Karpas-422 (cell line): Measurements from ENCODE around the gene SRSF7. TPM values are rescaled to one million over a fixed set of nuclear protein-coding genes. Genes with fewer than 3 reads are reported as not detected.
"Not testable (repeated sequence)": the region's sequence is repeated elsewhere in the genome, so short reads cannot be mapped to it uniquely, and the experiment has no call there.

ENCODE experiments used
- DNase-seq: peaks from one replicate; pipeline ENCODE4 v3.0.0-alpha.2; 2015
- H2AFZ ChIP-seq: fragments of 200-600 bp; sonication (generic); 2 replicates; pipeline ENCODE4 v1.6.1; 2014; ENCODE audit warnings: antibody characterized with exemption, low read length, mixed read lengths
- H3K27ac ChIP-seq: fragments of 200-600 bp; sonication (generic); 2 replicates; pipeline ENCODE4 v1.5.1; 2014; ENCODE audit warnings: mild to moderate bottlenecking, low read length, moderate library complexity
- H3K27me3 ChIP-seq: fragments of 200-600 bp; sonication (generic); 2 replicates; pipeline ENCODE4 v1.6.1; 2014; ENCODE audit warnings: low read length, mixed read lengths
- H3K36me3 ChIP-seq: fragments of 200-600 bp; sonication (generic); 2 replicates; pipeline ENCODE4 v1.6.1; 2014; ENCODE audit warnings: low read length, mixed read lengths; ENCODE audit not compliant: insufficient read depth
- H3K4me1 ChIP-seq: fragments of 200-600 bp; sonication (generic); 2 replicates; pipeline ENCODE4 v1.6.1; 2014; ENCODE audit warnings: mild to moderate bottlenecking, low read length, mixed read lengths
- H3K4me2 ChIP-seq: fragments of 200-600 bp; sonication (generic); 2 replicates; pipeline ENCODE4 v1.6.1; 2014; ENCODE audit warnings: low read length, low read depth, mild to moderate bottlenecking; ENCODE audit not compliant: poor library complexity, severe bottlenecking
- H3K4me3 ChIP-seq: fragments of 200-600 bp; sonication (generic); 2 replicates; pipeline ENCODE4 v1.5.1; 2014; ENCODE audit warnings: mild to moderate bottlenecking, antibody characterized with exemption, low read length, mixed read lengths
- H3K79me2 ChIP-seq: fragments of 200-600 bp; sonication (generic); 2 replicates; pipeline ENCODE4 v1.6.1; 2014; ENCODE audit warnings: mild to moderate bottlenecking, low read length, mixed read lengths
- H3K9ac ChIP-seq: fragments of 200-600 bp; sonication (generic); 2 replicates; pipeline ENCODE4 v1.6.0; 2014; ENCODE audit warnings: low read length
- H3K9me2 ChIP-seq: fragments of 200-600 bp; sonication (generic), shearing (Covaris generic); replicated peaks from 2 replicates; pipeline ENCODE4 v1.6.0; 2014; ENCODE audit warnings: mild to moderate bottlenecking, low read length, moderate library complexity; ENCODE audit not compliant: insufficient read depth
- H3K9me3 ChIP-seq: fragments of 300-700, 200-600 bp; sonication (generic); 2 replicates; pipeline ENCODE4 v1.6.1; 2014; ENCODE audit warnings: low read length, mixed read lengths
- H4K20me1 ChIP-seq: fragments of 200-600 bp; sonication (generic); 2 replicates; pipeline ENCODE4 v1.6.1; 2014; ENCODE audit warnings: mild to moderate bottlenecking, antibody characterized with exemption, low read length, low read depth; ENCODE audit not compliant: insufficient read depth
- total RNA-seq: library from RNA; depleted of rRNA; stranded (reverse); fragments of >200 nt; shearing (Covaris generic); gene quantifications from 2 replicates; pipeline ENCODE4 v1.2.3, GENCODE V29; 2014; ENCODE audit warnings: low replicate concordance; rRNA removed

The SRSF7 gene
- total RNA-seq, result 154 and 176 TPM in 2 replicates

DNA sequence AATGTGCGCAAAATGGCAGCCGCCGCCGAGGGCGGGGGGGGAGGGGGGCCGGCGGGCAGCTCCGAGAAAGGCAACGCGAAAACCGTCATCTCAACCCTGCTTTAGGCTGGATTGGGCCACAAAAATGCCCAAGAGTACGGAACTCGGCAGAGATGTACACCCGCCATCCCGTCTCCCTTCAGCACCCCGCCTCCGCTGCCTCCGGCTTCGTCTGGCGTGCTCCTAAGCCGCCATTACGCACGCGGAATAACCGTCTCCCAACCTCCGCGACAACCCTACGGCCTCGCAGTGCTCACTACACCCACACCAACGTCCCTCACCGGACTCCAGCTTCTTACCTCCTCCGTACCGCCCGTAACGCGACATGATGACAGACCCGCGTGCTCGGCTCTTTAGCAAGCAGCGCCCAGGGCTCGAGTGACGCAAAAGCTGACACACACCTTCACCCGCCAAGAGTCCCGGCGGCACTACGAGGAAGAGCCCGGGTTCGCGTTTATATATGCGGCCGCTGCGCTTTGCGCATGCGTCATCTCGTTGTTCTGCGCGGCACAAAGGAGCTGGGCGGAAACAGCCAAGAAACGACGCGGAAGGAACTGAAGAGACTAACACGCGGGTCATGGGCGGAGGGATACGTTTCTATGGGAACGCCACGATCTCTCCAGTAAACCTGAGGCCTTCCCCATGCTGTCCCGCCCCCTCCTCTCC lies at the start of gene SRSF7:
TSS of gene SRSF7 (minus strand) at position 471 of the 705 bp plus-strand sequence. CDS start at position 366, 105 bp downstream.
- no peaks in the 10 kb centered on the region for H3K9me3 ChIP-seq
- H4K20me1 ChIP-seq, result peaks cover 48% of the 10 kb centered on the region
- peak within 1 kb of the TSS; percentile 100 for H3K4me3 ChIP-seq
- H3K9me2 ChIP-seq, result no peaks in the 10 kb centered on the region
- peak within 1 kb of the TSS; percentile 94 for H3K27ac ChIP-seq
- H3K36me3 ChIP-seq, result peaks cover 44% of the 10 kb centered on the region
- peaks cover 62% of the 10 kb centered on the region for H3K4me1 ChIP-seq
- DNase-seq, result peak; percentile 99
- H3K4me2 ChIP-seq, result peak within 1 kb of the TSS; percentile 86
- H3K9ac ChIP-seq, result peak within 1 kb of the TSS; percentile 100
- H2AFZ ChIP-seq, result peak within 1 kb of the TSS; percentile 69; the same call in 1 of the 2 replicates
- H3K27me3 ChIP-seq, result no peaks in the 10 kb centered on the region
- peaks cover 49% of the 10 kb centered on the region for H3K79me2 ChIP-seq

DNA sequence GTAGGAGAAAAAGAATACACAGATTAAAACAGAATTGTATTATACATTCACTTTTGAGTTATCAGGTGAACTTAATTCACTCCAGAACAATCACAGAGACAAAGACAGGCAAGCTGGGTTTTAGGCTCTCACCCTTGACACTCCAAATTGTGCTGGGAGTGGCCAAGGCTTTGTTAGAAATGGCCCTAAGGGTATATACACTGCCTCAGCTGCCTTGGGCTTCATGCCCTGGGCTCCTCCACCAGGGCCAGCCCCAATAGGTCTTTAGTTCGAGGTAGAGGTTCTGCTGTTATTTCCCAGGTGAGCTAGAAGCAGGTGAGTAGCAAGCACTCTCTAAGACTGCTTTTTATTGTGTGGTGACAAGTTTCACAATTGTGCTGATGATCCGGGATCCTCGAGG lies 46.8 kb upstream of the SRSF7 start:
- no peak overlapping the region for H2AFZ ChIP-seq
- H3K27ac ChIP-seq, result no peak overlapping the region
- H3K79me2 ChIP-seq, result no peaks in the 10 kb centered on the region
- no peaks in the 10 kb centered on the region for H3K9me3 ChIP-seq
- no peaks in the 10 kb centered on the region for H3K9me2 ChIP-seq
- no peaks in the 10 kb centered on the region for H3K4me1 ChIP-seq
- H4K20me1 ChIP-seq, result no peaks in the 10 kb centered on the region
- DNase-seq, result no peak
- H3K4me2 ChIP-seq, result no peak overlapping the region
- no peak overlapping the region for H3K4me3 ChIP-seq
- no peak overlapping the region for H3K9ac ChIP-seq
- no peaks in the 10 kb centered on the region for H3K27me3 ChIP-seq
- H3K36me3 ChIP-seq, result peaks cover 10% of the 10 kb centered on the region; the same call in 1 of the 2 replicates

- Histone ChIP-seq H3K79me2 (no peaks in the 10 kb centered on the region), H3K9me2 (no peaks in the 10 kb centered on the region), H4K20me1 (no peaks in the 10 kb centered on the region), H3K9me3 (no peaks in the 10 kb centered on the region), H3K27ac (no peak overlapping the region), H3K27me3 (no peaks in the 10 kb centered on the region), H3K4me2 (no peak overlapping the region), H3K9ac (no peak overlapping the region), H3K36me3 (peaks cover 10% of the 10 kb centered on the region; the same call in 1 of the 2 replicates), H2AFZ (no peak overlapping the region), H3K4me1 (no peaks in the 10 kb centered on the region), H3K4me3 (no peak overlapping the region)
- no peak for DNase-seq
These were observed 46.1 kb upstream of the SRSF7 start for GRCh38 chr2:38797250-38797676.

GRCh38 chr2:38795016-38795415 lies 43.9 kb upstream of the SRSF7 start:
- H3K27me3 ChIP-seq, H3K79me2 ChIP-seq, H3K9me2 ChIP-seq, H3K9me3 ChIP-seq, H2AFZ ChIP-seq, H3K27ac ChIP-seq, H3K4me2 ChIP-seq, H3K36me3 ChIP-seq, H3K9ac ChIP-seq, H3K4me3 ChIP-seq, H3K4me1 ChIP-seq, H4K20me1 ChIP-seq, DNase-seq: not testable (repeated sequence)

- Histone ChIP-seq H3K79me2 (no peaks in the 10 kb centered on the region), H4K20me1 (no peaks in the 10 kb centered on the region), H3K36me3 (peaks cover 10% of the 10 kb centered on the region; the same call in 1 of the 2 replicates), H3K27me3 (no peaks in the 10 kb centered on the region), H3K9ac (no peak overlapping the region), H3K27ac (no peak overlapping the region), H2AFZ (no peak overlapping the region), H3K4me2 (no peak overlapping the region), H3K9me3 (no peaks in the 10 kb centered on the region), H3K4me3 (no peak overlapping the region), H3K9me2 (no peaks in the 10 kb centered on the region), H3K4me1 (peaks cover 3% of the 10 kb centered on the region; the same call in 1 of the 2 replicates)
- DNase-seq, result no peak
These were observed 43.2 kb upstream of the SRSF7 start for GRCh38 chr2:38794235-38794946.

DNA sequence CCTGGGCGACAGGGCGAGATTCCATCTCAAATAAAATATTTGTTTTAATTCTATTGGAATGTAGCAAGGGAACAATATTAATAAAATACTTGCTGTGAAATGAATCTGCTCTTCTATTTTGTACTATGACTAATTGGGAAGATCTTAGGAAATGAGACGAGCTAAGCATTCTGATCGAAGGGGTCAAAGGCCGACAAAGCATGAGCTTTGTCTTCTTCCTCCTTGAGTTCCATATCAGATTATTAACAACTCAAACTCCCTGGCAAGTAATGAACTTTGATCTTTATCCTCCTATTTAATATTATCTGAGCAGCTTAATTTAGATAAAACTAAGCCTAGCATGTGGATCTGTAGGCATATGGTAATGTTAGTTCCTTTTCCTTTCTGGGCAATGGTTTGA lies 42.4 kb upstream of the SRSF7 start:
- H3K27me3 ChIP-seq, result no peaks in the 10 kb centered on the region
- no peak overlapping the region for H3K9ac ChIP-seq
- H2AFZ ChIP-seq, result no peak overlapping the region
- no peak overlapping the region for H3K27ac ChIP-seq
- no peaks in the 10 kb centered on the region for H4K20me1 ChIP-seq
- no peaks in the 10 kb centered on the region for H3K9me2 ChIP-seq
- no peaks in the 10 kb centered on the region for H3K9me3 ChIP-seq
- no peaks in the 10 kb centered on the region for H3K79me2 ChIP-seq
- H3K4me1 ChIP-seq, result peaks cover 3% of the 10 kb centered on the region; the same call in 1 of the 2 replicates
- no peak for DNase-seq
- H3K36me3 ChIP-seq, result peaks cover 10% of the 10 kb centered on the region; the same call in 1 of the 2 replicates
- no peak overlapping the region for H3K4me2 ChIP-seq
- no peak overlapping the region for H3K4me3 ChIP-seq

DNA sequence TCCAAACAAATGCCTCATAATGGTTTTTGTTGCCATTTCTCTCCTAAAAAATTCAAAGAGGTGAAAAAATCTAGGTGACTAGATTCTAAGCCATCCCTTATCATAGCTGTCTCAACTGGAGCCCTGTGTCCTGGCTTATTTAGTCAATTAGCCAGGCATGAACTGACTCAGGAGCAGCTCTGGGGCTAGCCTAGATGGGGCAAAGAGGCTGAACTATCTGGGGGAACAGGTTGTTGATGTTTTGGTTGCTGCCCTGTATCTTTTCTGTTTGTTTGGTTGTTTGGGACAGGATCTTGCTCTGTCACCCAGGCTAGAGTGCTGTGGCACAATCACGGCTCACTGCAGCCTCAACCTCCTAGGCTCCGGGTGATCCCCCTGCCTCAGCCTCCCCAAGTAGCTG lies 41.6 kb upstream of the SRSF7 start:
- Histone ChIP-seq H3K27me3 (no peaks in the 10 kb centered on the region), H3K4me3 (no peak overlapping the region), H4K20me1 (no peaks in the 10 kb centered on the region), H3K36me3 (peaks cover 5% of the 10 kb centered on the region; the same call in 1 of the 2 replicates), H3K9me2 (no peaks in the 10 kb centered on the region), H3K4me1 (peaks cover 3% of the 10 kb centered on the region; the same call in 1 of the 2 replicates), H3K9ac (no peak overlapping the region), H2AFZ (no peak overlapping the region), H3K4me2 (no peak overlapping the region), H3K27ac (no peak overlapping the region), H3K79me2 (no peaks in the 10 kb centered on the region), H3K9me3 (no peaks in the 10 kb centered on the region)
- no peak for DNase-seq

DNA sequence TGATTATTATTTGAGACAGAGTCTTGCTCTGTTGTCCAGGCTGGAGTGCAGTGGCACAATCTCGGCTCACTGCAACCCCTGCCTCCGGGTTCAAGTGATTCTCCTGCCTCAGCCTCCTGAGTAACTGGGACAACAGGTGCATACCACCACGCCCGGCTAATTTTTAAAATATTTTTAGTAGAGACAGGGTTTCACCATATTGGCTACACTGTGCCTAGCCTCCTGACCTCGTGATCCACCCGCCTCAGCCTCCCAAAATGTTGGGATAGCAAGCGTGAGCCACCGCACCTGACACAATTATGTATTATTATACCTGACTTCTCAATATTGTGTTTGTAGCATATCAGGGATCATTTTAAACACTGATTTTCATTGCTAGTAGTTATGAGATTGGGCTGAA lies 41.2 kb upstream of the SRSF7 start:
- H3K9ac ChIP-seq, H3K79me2 ChIP-seq, H3K4me1 ChIP-seq, H3K27me3 ChIP-seq, H3K4me2 ChIP-seq, H4K20me1 ChIP-seq, H3K9me2 ChIP-seq, H3K4me3 ChIP-seq, H3K27ac ChIP-seq, H3K36me3 ChIP-seq, DNase-seq, H2AFZ ChIP-seq, H3K9me3 ChIP-seq: not testable (repeated sequence)
